NCI-H1436 treated with DMSO at 0.1 percent for 48 hours (cell line): ENCODE results near the gene PIP4K2B.

Source experiments
- DNase-seq: peaks from one replicate; lab custom pipeline; 2025; lab: John Stamatoyannopoulos, UW

PIP4K2B gene

DNA sequence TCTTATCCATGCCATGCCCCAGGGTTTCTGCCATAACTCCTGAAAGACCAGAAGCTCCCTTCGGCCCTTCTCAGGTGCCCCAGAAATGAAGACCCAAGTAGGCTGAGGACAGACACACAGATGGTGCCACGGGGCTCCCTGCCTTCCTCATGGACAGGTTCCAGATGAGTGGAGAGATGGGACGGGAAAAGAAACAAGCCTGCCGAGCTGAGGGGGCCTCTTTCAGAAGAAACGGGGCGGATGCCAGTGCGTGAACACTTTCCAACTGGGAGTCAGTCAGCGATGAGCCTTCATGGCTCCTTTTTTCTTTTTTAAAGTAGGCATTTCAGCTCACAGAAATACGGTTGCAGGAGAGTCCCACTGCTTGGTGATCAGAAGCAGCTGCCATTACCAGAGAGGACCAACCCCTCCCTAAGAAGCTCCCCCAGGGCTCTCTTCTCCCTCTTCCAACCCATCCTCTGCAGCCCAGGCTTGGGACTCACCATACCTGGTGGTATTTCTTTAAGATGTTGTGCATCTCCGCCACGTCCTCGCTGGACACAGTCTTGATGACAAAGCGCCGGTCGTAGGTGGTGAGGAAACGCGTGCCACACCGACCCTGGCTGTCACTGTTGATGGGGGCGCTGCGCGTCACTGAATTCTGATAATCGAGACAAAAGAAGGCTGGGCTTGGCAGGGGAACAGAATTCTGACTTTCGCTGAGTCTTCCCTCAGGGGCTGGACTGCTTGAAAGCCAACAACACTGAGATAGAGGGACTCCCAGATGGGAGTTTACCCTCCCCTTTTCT, 19.2 kb downstream of the PIP4K2B start:
- DNase-seq: no peak

DNA sequence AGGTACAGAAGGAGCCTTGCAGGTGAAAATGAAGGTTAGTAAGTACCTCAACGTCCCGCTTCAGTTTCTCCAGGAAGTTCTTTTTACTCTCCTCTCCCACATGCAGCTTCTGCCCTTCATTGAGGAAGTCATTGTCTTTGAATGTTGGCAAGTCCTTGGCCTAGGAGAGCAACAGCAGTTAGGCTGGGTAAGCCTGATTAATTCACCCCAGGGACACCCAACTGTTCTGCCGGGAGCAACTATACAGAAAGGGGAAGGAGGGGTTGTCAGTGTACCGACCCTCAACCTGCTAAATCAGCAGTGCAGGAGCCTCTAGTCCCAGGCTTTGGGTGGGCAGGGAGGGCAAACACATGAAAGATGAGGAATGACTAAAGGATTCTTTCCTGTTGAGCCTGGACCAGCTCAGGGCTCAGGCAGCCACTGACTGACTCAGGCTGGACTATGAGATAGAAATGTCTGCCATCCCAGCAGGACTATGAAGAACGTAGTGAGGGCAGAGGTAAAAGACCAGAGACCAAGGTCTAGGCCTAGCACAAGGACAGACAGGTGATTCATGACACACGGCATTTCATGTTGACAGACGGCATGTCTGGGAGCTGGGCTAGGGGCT, 21.6 kb downstream of the PIP4K2B start:
- DNase-seq: no peak

DNA sequence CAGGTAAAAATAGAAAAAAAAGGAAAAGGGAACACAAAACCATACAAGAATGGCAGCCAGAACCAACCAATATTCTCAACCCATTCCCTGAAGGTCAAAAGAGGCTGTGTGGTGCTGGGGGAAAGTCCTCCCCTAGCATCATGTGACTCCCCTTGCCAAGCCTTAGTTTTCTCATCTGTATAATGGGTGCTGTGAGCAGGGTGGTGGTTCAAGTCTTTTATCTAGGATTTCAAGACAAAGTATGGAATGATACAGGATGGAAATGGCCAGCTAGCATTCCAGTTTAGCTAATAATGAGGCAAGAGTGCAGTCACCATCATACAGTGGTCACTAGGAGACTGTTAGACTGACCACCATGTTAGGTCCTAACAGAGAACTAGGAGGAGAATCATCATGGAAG, 26.1 kb downstream of the PIP4K2B start:
- DNase-seq: no peak

DNA sequence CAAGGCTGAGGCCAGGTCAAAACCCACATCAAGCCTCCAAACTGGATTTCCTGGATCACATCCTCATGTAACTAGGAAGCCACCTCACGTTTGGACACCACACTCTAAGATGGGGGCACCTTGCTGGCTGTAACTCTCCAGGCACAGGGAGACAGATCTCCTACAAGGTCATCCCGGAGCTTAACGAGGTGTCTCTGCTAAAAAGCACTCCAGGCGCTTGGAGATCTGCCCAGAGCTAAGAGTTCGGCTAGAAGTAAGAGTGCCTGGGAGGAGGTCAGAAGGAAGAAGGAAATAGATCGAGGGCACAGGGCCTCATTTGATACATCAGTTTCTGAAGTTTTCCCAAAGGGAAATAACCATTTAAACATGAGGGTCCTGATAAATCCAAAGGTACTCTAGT, 30.9 kb downstream of the PIP4K2B start:
- no peak for DNase-seq

DNA sequence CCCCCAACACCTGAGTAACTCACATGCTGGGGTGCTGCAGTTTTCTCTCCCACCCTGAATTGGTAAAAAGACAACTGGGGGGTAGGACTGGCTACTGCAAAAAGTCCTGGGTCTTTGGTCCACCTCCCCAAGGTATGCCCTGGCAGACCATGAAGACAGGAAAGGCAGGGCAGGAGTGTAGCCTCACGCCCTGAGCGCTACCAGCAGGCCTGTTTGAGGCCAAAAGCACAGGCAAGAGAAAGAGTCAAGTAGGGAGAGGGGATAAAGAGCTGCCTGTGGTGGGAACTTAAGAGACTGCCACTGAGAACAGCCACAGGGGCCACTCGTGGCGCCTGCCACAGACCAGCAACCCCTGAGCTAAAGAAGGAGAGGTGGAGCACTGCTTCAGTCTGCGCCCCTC, 33.0 kb downstream of the PIP4K2B start:
- no peak for DNase-seq

DNA sequence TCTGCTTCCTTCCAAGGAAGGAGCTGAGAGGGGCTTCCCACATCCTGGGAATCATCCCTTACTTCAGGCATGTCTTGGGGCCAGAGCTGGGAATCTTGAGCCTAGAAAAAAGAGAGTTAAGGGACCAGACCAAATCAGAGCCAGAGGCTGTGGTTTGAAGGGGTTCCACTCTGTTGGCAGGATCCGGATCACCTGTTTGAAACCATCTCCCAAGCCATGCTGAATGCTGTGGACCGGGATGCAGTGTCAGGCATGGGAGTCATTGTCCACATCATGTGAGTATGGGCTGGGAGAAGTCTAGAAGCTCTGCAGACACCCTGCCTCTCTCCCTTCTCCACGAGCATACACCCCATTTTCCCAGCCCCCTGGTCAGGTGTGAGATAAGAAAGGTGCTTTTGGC, 37.1 kb downstream of the PIP4K2B start:
- DNase-seq: no peak

DNA sequence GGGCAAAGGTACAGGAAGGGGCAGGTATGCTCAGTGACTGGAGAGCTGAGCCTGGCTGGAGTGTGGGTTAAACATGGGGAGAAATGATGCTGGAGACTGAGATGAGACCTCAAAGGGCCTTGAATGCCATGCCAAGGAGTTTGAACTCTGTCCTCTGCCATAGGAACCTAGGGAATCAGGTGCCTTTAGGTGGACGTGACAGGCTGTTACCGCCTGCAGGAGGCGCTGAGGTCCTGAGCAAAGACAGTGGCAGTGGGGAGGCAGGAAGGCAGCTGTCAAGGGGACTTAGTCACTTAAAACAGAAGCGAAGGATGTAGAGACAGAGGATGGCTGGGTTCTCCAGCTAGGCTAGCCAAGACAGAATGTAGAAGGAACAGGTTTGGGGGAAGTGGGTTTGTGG, 37.7 kb downstream of the PIP4K2B start:
- no peak for DNase-seq

DNA sequence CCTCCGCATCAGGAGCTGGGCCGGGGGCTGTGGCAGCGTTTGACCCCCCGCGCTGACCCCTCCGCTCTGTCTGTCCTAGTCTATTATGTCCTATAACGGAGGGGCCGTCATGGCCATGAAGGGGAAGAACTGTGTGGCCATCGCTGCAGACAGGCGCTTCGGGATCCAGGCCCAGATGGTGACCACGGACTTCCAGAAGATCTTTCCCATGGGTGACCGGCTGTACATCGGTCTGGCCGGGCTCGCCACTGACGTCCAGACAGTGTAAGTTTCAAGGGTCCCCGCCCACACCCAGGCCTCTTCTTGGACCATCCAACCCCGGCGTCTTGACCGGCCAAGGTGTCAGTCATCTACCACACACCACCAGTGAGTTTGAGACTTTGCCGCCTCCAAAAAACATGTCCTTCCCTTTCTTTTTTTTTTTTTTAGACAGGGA, 46.3 kb downstream of the PIP4K2B start:
- no peak for DNase-seq

DNA sequence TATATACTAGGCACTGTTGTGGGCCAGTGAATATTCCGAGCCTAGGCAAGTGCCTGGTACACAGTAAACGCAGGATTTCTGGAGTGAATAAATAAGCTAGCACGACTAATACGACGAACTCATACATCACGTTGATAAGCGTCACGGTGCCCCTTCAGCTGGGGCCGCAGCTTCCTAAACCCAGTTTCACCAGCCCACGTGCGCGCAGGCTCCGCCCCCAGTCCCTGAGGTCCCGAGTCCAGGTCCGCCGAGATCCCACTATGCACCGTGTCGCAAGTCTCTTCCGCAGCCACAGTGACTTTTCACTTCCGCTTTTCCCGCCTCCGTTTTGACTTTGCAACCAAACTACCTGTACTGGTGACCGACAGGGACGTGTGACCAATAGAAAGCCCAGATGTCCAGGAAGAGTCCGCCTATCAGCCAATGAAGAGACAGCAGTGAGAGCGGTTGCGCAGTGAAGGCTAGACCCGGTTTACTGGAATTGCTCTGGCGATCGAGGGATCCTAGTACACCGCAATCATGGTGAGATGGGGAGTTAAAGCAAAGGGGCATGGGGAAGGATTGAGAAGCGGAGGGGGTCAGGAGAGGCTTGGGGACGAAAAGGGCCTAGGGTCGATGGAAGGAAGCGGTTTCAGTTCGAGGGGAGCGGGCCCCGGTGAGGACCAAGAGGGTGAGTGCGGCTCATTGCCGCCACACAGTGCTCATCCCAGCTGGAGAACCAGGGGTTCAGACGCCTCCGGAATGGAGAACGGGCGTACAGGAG, 46.9 kb downstream of the PIP4K2B start, which contains the start of gene PSMB3:
PSMB3 (plus strand) TSS at position 434 of the 763 bp plus-strand sequence; CDS start at position 520, 86 bp downstream.
- DNase-seq: peak; percentile 99

DNA sequence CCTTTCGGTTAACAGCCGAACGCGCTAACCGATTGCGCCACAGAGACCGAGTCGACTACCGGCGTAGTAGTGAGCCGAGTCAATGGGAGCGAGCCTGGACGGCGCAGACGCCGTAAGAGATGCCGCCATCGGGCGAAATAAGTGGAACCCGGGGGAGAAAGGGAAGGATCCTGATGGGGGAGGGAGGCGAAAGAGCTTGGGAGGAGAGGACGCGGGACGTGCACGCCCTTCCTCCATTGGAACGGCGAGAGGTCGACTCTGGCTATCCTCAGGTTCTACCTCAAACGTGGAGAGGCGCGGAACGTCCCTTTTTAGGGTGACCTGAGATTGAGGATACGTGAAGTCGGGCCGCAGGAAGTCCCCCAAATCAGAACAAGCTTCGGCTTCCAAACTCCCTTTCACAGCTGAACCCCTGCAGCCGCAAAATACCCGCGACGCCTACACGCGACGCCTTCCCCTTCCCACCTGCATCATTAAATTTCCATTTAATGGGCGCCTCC, 47.5 kb downstream of the PIP4K2B start:
- DNase-seq: no peak

DNA sequence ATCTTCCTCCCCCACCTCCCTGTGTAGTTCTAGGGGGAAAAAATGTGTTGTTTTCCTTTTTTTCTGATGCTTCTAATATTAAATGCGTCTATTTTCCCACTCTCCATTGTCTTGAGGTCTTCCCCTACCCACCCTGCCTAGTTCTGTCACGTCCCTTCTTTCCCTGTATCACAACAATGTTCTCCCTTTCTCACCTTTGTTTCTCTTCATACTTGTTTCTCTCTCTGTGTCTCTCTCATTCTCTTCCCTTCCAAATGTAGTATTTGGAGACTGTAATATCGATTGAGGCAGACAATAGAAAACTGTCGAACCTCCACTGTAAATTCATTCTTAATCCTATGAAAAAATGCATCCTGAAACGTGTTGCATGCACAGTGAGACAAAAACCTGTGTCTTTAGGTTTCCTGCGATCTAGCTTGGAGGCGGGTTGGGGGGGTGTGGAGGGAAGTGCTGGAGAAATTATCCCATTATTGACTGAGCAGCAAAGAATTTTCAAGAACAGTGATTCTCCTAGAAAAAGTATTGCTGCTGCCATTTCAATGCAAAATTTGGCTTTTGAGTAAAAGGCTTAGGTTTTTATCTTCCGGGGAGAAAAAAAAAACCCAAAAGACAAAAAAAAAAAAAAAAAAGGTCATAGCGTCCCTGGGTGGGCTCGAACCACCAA, 48.1 kb downstream of the PIP4K2B start:
- DNase-seq: no peak

DNA sequence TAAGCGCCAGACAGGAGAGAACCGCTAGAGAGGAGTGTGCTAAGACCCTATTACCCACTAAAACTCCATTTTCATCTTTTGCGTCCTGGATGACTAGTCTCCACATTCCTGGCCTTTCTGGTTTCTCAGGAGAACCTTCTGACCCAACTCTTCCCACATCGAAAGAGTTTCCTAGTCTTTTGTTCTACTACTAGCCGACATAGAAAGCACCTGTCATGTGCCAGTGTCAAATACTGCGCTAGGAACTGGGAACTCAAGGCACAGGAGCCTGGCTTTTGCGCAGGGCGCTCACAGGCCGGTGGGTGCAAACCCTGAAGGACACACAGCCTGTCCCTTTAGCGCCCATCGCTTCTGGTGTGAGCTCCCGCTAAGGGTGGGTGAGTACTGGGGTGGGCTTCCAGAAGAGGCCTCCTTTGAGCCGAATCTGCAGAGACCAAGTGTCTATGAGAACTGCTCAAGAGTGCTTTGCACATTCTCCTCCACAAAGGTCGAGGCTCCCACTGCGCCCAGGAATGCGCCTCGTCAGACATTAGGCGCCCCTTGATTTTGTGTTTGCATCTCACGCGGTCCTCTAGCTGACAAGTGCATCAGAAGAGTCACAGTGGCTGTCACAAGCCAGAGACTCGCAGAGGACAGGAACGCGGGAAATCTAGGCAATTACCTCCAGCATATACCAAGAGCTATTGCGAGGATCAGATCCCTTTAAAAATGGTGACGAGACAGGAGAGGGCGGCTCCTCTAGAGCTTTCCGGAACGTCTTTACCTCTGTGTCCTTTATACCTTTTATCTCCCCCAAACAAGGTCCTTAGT, 48.8 kb downstream of the PIP4K2B start:
- peak; percentile 61 for DNase-seq

DNA sequence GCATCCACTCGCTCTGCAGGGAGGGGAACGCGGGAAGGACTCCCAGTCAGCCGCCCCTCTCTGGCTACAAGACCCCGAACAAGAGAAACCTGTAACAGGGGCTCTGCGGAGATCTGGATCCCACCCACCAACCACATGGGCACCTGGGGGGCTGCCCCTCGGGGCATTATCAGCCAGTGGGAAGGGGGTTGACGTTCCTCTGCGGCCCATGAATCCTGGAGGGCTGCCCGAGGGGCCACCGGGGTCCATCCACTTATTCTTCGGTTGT, 49.4 kb downstream of the PIP4K2B start:
- no peak for DNase-seq

DNA sequence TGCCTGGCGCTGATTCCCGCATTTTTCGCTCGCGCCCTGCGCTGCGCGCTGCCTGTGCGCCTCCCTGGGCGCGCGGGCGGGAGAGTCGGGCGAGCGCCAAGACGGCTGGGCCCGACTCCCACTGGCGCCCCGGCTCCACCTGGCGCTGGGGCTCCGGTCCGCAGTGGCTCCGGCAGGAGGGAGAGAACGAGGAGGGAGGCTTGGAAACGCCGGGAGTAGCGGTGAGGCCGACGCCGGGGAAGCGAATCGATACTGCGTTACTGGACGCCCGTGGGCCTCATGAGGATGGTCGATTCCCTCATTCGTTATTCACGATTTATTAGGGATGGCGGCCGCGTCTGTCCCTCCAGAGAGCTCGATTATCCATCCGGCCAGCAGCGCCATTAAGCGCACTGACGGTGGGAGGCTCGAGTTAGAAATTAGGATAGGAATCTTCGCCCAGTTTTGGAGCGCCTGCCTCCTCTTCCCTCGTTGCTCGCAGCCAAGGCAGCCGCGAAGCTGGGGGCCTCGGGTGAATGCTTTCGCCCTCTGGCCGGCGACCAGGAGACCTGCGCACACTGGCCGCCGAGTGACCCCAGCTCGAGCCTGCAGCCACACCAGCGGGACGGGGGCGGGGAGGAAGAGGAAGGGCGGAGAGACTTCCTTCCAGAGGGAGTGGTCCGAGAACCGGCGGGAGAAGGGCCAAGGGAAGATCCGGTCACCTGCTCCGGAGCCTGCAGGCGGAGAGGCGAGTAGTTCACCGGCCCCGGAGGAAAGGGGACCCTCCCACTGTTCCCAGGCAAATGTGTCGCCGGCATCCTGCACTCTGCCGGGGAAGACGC, 49.9 kb downstream of the PIP4K2B start:
- DNase-seq: no peak

DNA sequence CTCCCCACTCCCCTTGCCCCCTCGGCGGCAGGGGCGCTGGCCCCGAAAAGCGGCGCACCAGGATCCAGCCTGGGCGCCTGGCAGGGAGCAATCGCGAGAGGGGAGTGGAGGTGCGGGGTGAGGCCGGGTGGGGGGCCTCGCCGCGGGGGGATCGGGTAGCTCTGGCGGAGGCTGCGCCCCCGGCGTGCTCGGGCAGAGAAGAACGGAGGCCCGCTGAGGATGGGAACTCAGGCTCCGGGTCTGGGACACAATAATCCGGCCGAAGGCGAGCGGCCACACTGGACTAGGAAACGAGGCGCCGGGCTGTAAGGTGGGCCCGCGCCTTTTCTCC, 50.5 kb downstream of the PIP4K2B start:
- no peak for DNase-seq

DNA sequence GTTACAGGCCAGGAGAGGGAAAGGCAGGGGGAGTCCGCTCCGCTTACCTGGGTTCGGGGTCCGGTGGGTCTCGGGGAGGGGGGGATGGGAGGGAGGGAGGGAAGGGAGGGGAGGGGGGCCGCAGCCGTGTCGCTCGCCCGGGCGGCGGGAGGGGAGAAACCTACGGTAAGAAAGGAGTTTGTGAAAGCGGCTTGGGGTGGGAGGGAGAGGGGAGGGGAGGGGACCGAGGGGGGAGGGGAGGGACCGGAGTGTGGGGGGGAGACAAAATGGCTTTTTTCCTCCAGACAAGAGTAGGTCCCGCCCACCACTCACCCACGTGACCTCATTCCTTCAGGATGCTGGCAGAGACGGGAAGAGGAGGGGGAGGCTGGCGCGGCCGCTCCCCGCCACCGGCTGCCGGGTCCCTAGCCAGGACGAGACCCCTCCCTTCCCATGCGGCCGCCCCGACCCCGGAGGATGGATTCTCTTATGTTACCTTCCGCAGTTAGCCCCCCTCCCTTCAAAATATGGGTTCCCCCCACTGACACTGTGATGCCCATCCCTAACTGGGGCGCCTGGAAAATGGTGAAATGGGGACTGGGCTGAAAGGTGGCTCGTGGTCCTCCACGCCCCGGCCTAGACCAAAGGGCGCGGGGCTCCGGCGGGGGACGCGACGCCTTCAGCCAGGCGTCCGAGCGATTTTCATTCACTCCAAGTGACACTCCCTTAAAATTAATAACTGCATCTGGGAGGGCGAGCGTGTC, 51.0 kb downstream of the PIP4K2B start, which contains the start of gene PCGF2:
PCGF2 (minus strand) TSS at position 188 of the 743 bp plus-strand sequence. CDS start 7,934 bp downstream, outside the sequence.
- DNase-seq: peak; percentile 77

DNA sequence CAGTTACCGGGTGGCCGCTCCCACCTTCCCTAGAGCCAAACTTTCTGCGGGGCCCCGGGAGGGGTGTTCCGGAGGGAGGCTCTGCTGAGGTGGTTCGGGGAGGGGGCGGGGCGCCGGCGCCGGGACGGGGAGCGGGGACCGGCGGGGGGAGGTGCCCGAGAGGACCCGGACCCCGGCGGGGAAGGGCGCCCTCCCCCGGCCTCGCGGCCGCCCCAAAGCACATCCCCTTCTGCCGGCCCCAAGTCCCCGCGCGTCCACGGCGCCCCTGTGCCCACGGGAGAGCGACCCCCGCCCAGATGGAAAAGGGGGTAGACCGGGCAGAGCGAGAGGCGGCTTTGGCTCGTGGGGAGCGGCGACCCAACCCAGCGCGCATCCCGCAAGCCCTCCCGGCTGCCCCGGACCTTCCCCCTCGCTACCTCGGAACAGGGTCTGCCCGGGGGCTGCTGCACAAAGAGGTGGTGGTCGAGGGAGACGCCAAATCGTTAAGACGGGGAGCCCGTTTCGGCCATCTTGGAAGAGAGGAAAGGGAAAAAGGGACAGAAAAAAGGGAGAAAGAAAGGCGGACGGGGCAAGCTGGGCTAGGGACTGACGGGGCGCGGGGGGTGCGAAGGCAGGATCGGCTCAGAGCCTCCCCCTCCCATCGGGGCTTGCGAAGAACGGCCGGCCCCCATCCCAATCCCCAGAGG, 51.8 kb downstream of the PIP4K2B start:
- DNase-seq: no peak

DNA sequence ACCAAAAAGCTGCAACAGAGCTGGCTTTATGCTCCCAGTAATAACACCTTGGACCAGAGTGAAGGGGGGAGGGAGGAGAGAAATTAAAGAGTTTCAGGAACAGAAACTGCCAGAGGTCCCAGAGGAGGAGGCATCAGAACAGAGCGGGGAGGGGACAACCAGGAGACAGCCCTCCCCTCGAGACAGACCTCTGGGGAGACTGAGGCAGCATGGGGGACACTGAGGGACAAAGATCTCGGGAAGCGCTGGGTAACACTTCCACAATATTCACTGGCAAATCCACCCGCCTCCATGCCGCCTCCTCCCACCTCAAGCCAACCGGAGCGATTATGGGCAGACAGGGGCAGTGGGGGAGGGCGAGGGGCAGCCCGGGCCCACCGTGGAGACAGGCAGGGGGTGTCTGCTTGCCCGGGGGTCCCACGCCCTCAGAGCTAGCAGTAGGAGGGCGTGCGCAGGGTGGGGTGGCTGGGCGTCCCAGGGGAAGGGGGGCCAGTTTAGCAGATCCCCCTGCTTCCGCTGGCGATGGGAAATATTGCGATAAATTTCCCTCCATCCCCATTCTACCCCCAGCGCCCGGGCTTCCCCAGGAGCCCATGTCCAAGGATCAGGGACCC, 52.4 kb downstream of the PIP4K2B start:
- no peak for DNase-seq
